A549 (cell line): ENCODE data around the gene TACC2. TPM values are rescaled to one million over a fixed set of nuclear protein-coding genes. Genes with fewer than 3 reads are reported as not detected.
A peak's percentile ranks its signal among the peaks of the same experiment; 100 is the strongest.

ENCODE experiments used
- ATAC-seq, 2 experiments: fragments of 200-7000 bp in 1 of 2; fragments of >200 bp in 1 of 2; cut with Nextera tagmentation in 1 of 2; cut with Tn5 transposase in 1 of 2; 3 replicates each; pipeline versions ENCODE4 v1.8.0 to v1.9.1; 2018 to 2020; ENCODE audit warnings: mild to moderate bottlenecking in 1 of 2, moderate library complexity in 1 of 2
- CTCF ChIA-PET: fragments of 300-600 bp; sonication (Branson Sonifier 250); formaldehyde crosslinking; extraction: SDS; loops from one replicate; lab custom pipeline; 2021; ENCODE audit warnings: antibody characterized with exemption, inconsistent platforms; lab: Yijun Ruan, JAX
- POLR2A ChIA-PET: fragments of 350-600 bp; formaldehyde crosslinking; extraction: SDS; loops from one replicate; lab custom pipeline; 2021; ENCODE audit warnings: antibody characterized with exemption, inconsistent platforms; lab: Yijun Ruan, JAX
- DNase-seq, 2 experiments: peaks; one replicate each; pipeline versions ENCODE4 v3.0.0 to v3.0.0-alpha.2; 2011 to 2016; ENCODE audit warnings: low read depth in 1 of 2, low spot score in 1 of 2
- FAIRE-seq: peaks from 2 replicates; lab custom pipeline; 2011; peaks lifted over from hg19 to GRCh38; lab: Jason Lieb, UNC
- H3K27ac ChIP-seq, 2 experiments: fragments of >200 bp; sonication (Bioruptor Twin); formaldehyde crosslinking; 3 replicates each; pipeline ENCODE4 v1.5.1; 2016 to 2017
- H3K4me1 ChIP-seq: fragments of >200 bp; sonication (Bioruptor Twin); formaldehyde crosslinking; 3 replicates; pipeline ENCODE4 v1.6.1; 2016
- H3K4me2 ChIP-seq: fragments of >200 bp; sonication (Bioruptor Twin); formaldehyde crosslinking; 3 replicates; pipeline ENCODE4 v1.6.1; 2016
- H3K4me3 ChIP-seq: fragments of >200 bp; sonication (Bioruptor Twin); formaldehyde crosslinking; 3 replicates; pipeline ENCODE4 v1.5.1; 2016
- H3K9me3 ChIP-seq: fragments of >200 bp; sonication (Bioruptor Twin); formaldehyde crosslinking; 3 replicates; pipeline ENCODE4 v1.6.1; 2016
- CBX8 ChIP-seq: fragments of 200-600 bp; sonication (generic); IDR thresholded peaks from 2 replicates; pipeline ENCODE4 v1.6.1; 2016
- CHD2 ChIP-seq: fragments of 150-350 bp; IDR thresholded peaks from 2 replicates; pipeline ENCODE4 v1.6.1; 2014; ENCODE audit warnings: low read length; ENCODE audit not compliant: partially characterized antibody
- EHF ChIP-seq: fragments of 250-450 bp; sonication (Bioruptor Pico); IDR thresholded peaks from 2 replicates; pipeline ENCODE4 v1.5.0; 2020; ENCODE audit warnings: mild to moderate bottlenecking
- EHMT2 ChIP-seq: fragments of 200-600 bp; sonication (generic); IDR thresholded peaks from 2 replicates; pipeline ENCODE4 v1.6.1; 2016; ENCODE audit warnings: antibody characterized with exemption, low read depth, mild to moderate bottlenecking, moderate library complexity
- ELK1 ChIP-seq: fragments of 150-350 bp; IDR thresholded peaks from 2 replicates; pipeline ENCODE4 v1.6.1; 2014; ENCODE audit warnings: low read depth, mild to moderate bottlenecking, low read length
- EP300 ChIP-seq, 2 experiments: fragments of >200 bp; sonication (Bioruptor Twin); formaldehyde crosslinking; IDR thresholded peaks; 2 replicates in 1 of 2; 3 replicates in 1 of 2; pipeline ENCODE4 v1.6.1; 2016 to 2017
- FOSB ChIP-seq: fragments of 250-450 bp; sonication (Bioruptor Pico); IDR thresholded peaks from 2 replicates; pipeline ENCODE4 v1.5.0; 2020; ENCODE audit warnings: mild to moderate bottlenecking, moderate library complexity
- FOXS1 ChIP-seq: fragments of 250-450 bp; sonication (Bioruptor Pico); IDR thresholded peaks from 2 replicates; pipeline ENCODE4 v1.5.0; 2020; ENCODE audit warnings: mild to moderate bottlenecking, moderate library complexity
- GATA3 ChIP-seq: IDR thresholded peaks from 2 replicates; pipeline ENCODE4 v1.6.1; 2012; ENCODE audit warnings: borderline replicate concordance
- HEYL ChIP-seq: fragments of 250-450 bp; sonication (Bioruptor Pico); IDR thresholded peaks from 2 replicates; pipeline ENCODE4 v1.8.0; 2021; ENCODE audit warnings: mild to moderate bottlenecking, moderate library complexity
- HOXB13 ChIP-seq: fragments of 250-450 bp; sonication (Bioruptor Pico); IDR thresholded peaks from 2 replicates; pipeline ENCODE4 v1.5.0; 2020; ENCODE audit warnings: low read depth, mild to moderate bottlenecking, moderate library complexity
- JUNB ChIP-seq: fragments of >200 bp; sonication (Bioruptor Twin); formaldehyde crosslinking; IDR thresholded peaks from 2 replicates; pipeline ENCODE4 v1.6.1; 2016
- KDM1A ChIP-seq: fragments of 200-600 bp; sonication (generic); IDR thresholded peaks from 2 replicates; pipeline ENCODE4 v1.6.1; 2016; ENCODE audit warnings: low read depth, mild to moderate bottlenecking
- KDM5A ChIP-seq: fragments of 200-600 bp; sonication (generic); IDR thresholded peaks from 2 replicates; pipeline ENCODE4 v1.6.1; 2016; ENCODE audit warnings: antibody characterized with exemption, mild to moderate bottlenecking
- MAFK ChIP-seq: fragments of 450-650 bp; IDR thresholded peaks from 2 replicates; pipeline ENCODE4 v1.6.1; 2014; ENCODE audit not compliant: partially characterized antibody
- MAX ChIP-seq: IDR thresholded peaks from 2 replicates; pipeline ENCODE4 v1.6.1; 2012
- RAD21 ChIP-seq, 2 experiments: fragments of >200 bp in 1 of 2; sonication (Bioruptor Twin) in 1 of 2; formaldehyde crosslinking in 1 of 2; IDR thresholded peaks in 1 of 2; conservative IDR thresholded peaks in 1 of 2; 2 replicates in 1 of 2; 3 replicates in 1 of 2; pipeline ENCODE4 v1.6.1; 2012 to 2018; ENCODE audit warnings: inconsistent platforms in 1 of 2
- RARB ChIP-seq: fragments of 250-450 bp; sonication (Bioruptor Pico); IDR thresholded peaks from 2 replicates; pipeline ENCODE4 v1.8.0; 2021; ENCODE audit warnings: mild to moderate bottlenecking, moderate library complexity
- RFX5 ChIP-seq: fragments of 450-650 bp; IDR thresholded peaks from 2 replicates; pipeline ENCODE4 v1.7.1; 2014; ENCODE audit warnings: antibody characterized with exemption, mild to moderate bottlenecking, moderate library complexity
- TFCP2L1 ChIP-seq: fragments of 250-450 bp; sonication (Bioruptor Pico); IDR thresholded peaks from 2 replicates; pipeline ENCODE4 v1.5.0; 2021; ENCODE audit warnings: mild to moderate bottlenecking
- ZSCAN20 ChIP-seq: fragments of 250-450 bp; sonication (Bioruptor Pico); IDR thresholded peaks from 2 replicates; pipeline ENCODE4 v1.8.0; 2022; ENCODE audit warnings: mild to moderate bottlenecking, moderate library complexity
- WGBS: methylation state at CpG from one replicate; pipeline ENCODE4 v1.1.6; 2017; ENCODE audit errors: missing lambda C conversion rate; 5-methylcytosine and 5-hydroxymethylcytosine counted together
- polyA plus RNA-seq, 4 experiments: library from polyadenylated mRNA; depleted of rRNA in 3 of 4; stranded (reverse); fragments of >200 nt; fragmentation: RNase III in 1 of 4; extraction: RNeasy Plus Mini Kit Qiagen cat#74134 plus additional on column Dnase treatment in 1 of 4; gene quantifications; 2 replicates in 3 of 4; 3 replicates in 1 of 4; pipeline ENCODE4 v1.2.3, GENCODE V29; 2011 to 2017
- TF ChIP-seq, protein P1 (sequence below): fragments of >200 bp; sonication (Bioruptor Twin); formaldehyde crosslinking; IDR thresholded peaks from 3 replicates; pipeline ENCODE4 v1.5.1; 2016
- TF ChIP-seq, protein P2 (sequence below): fragments of 250-450 bp; sonication (Bioruptor Pico); IDR thresholded peaks from 2 replicates; pipeline ENCODE4 v1.5.0; 2021; ENCODE audit warnings: mild to moderate bottlenecking, moderate library complexity, borderline replicate concordance
- TF ChIP-seq, protein P3 (sequence below): fragments of >200 bp; sonication (Bioruptor Twin); formaldehyde crosslinking; IDR thresholded peaks from 3 replicates; pipeline ENCODE4 v1.6.1; 2016

Gene TACC2
- polyA plus RNA-seq, 2 of the 4 experiments (the other 2 are of a cell fraction): 83.3 to 128 TPM

GRCh38 chr10:122082616-122083477 lies 93.9 kb downstream of the TACC2 start:
- FAIRE-seq (no peak), DNase-seq (no peak)
- 93% methylated on average over 21 of the region's 21 CpGs for WGBS

GRCh38 chr10:122083478-122084025 lies 94.6 kb downstream of the TACC2 start:
- WGBS: 83% methylated on average over 9 of the region's 9 CpGs
- FAIRE-seq (no peak), DNase-seq (no peak), ATAC-seq (no peak)
- ChIA-PET CTCF (interaction anchor here (1.0 kb wide), 1 partner anchor 33 kb away, joined by 3 read pairs; no protein-coding TSS in a partner anchor), POLR2A (no interaction called here)
- Histone ChIP-seq H3K4me3 (no peak overlapping the region), H3K4me1 (0 out of 3 replicates have a peak, but pooled peaks cover 3% of the 10 kb centered on the region), H3K27ac (peak overlapping the region in 1 of 2 experiments; percentile 53; a peak in 2 of 6 replicates), H3K4me2 (no peak overlapping the region), H3K9me3 (no peaks in the 10 kb centered on the region)
- TF ChIP-seq MAX (no peak), FOXS1 (CRISPR knock-in tag) (no peak), HEYL (no peak), GATA3 (no peak), ELK1 (no peak), RFX5 (no peak), RAD21 (conservative IDR thresholded peaks at IDR 0.05 in 1 of 2, IDR thresholded peaks at IDR 0.05 in 1 of 2) (no peak), EHMT2 (no peak), EHF (CRISPR knock-in tag) (no peak), HOXB13 (CRISPR knock-in tag) (no peak), CBX8 (no peak), EP300 (IDR thresholded peaks at IDR 0.05) (no peak), ZSCAN20 (CRISPR knock-in tag) (no peak), TFCP2L1 (CRISPR knock-in tag) (no peak)
- TF ChIP-seq, protein P1, sequence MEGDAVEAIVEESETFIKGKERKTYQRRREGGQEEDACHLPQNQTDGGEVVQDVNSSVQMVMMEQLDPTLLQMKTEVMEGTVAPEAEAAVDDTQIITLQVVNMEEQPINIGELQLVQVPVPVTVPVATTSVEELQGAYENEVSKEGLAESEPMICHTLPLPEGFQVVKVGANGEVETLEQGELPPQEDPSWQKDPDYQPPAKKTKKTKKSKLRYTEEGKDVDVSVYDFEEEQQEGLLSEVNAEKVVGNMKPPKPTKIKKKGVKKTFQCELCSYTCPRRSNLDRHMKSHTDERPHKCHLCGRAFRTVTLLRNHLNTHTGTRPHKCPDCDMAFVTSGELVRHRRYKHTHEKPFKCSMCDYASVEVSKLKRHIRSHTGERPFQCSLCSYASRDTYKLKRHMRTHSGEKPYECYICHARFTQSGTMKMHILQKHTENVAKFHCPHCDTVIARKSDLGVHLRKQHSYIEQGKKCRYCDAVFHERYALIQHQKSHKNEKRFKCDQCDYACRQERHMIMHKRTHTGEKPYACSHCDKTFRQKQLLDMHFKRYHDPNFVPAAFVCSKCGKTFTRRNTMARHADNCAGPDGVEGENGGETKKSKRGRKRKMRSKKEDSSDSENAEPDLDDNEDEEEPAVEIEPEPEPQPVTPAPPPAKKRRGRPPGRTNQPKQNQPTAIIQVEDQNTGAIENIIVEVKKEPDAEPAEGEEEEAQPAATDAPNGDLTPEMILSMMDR: no peak
- TF ChIP-seq, protein P2, sequence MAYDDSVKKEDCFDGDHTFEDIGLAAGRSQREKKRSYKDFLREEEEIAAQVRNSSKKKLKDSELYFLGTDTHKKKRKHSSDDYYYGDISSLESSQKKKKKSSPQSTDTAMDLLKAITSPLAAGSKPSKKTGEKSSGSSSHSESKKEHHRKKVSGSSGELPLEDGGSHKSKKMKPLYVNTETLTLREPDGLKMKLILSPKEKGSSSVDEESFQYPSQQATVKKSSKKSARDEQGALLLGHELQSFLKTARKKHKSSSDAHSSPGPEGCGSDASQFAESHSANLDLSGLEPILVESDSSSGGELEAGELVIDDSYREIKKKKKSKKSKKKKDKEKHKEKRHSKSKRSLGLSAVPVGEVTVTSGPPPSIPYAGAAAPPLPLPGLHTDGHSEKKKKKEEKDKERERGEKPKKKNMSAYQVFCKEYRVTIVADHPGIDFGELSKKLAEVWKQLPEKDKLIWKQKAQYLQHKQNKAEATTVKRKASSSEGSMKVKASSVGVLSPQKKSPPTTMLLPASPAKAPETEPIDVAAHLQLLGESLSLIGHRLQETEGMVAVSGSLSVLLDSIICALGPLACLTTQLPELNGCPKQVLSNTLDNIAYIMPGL: no peak
- TF ChIP-seq, protein P3, sequence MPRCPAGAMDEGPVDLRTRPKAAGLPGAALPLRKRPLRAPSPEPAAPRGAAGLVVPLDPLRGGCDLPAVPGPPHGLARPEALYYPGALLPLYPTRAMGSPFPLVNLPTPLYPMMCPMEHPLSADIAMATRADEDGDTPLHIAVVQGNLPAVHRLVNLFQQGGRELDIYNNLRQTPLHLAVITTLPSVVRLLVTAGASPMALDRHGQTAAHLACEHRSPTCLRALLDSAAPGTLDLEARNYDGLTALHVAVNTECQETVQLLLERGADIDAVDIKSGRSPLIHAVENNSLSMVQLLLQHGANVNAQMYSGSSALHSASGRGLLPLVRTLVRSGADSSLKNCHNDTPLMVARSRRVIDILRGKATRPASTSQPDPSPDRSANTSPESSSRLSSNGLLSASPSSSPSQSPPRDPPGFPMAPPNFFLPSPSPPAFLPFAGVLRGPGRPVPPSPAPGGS: no peak

More at GRCh38 chr10:122082616-122083477, 93.9 kb downstream of the TACC2 start:
- ChIA-PET POLR2A (no interaction called here), CTCF (interaction anchor here (1.0 kb wide), 1 partner anchor 32 kb away, joined by 3 read pairs; no protein-coding TSS in a partner anchor)
- Histone ChIP-seq H3K4me3 (no peak overlapping the region), H3K4me1 (0 out of 3 replicates have a peak, but pooled peaks cover 3% of the 10 kb centered on the region), H3K9me3 (no peaks in the 10 kb centered on the region), H3K27ac (peak overlapping the region in 1 of 2 experiments; percentile 53; a peak in 2 of 6 replicates), H3K4me2 (no peak overlapping the region)
- ATAC-seq: no peak
- TF ChIP-seq KDM5A (no peak), TFCP2L1 (CRISPR knock-in tag) (no peak), MAFK (no peak), JUNB (no peak), FOSB (no peak), KDM1A (no peak), RARB (no peak), CHD2 (no peak)
